ENCODE results near the gene C2orf49.

C2orf49 gene

DNA sequence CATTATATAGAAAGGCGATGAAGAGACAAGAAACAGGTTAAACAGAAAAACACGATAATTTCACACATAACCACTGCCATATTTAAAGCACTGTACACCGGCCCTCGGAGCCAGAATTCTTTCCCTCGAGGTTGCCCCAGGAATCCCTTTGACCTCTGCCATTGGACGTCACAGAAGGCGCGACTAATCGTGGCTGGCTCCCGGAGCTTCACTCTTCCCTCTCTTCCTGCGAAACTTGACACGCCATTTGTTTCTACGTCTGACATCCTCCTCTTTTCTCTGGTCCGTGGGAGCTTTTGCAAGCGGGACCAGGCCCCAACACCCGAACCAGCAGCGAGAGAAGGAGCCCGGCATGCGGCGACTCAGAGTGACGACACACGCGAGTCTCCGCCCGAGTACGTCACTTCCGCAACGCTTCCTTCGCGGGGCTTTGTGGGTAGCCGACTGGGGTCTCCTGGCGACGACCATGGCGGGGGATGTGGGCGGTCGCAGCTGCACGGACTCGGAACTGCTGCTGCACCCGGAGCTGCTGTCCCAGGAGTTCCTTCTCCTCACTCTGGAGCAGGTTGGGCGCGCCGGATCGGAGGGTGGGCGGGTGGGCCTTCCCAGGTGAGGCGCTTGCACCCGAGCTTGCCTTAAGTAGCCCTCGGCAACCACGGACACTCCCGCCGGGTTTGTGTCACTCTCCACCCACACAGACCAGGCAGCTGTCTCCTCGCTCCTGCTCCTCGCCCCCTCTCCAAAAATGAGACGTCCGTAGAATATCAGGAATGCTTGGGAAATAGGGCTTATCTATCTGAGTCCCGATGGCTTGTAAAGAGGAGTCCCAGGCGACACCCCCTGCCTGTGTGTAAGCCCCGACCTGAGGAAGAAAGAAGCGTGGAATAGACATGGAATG, at the start of gene C2orf49:
TSS of gene C2orf49 (plus strand) at position 419 of the 898 bp plus-strand sequence. CDS start at position 467, 48 bp downstream.
- DNase-seq: peak; percentile 88

DNA sequence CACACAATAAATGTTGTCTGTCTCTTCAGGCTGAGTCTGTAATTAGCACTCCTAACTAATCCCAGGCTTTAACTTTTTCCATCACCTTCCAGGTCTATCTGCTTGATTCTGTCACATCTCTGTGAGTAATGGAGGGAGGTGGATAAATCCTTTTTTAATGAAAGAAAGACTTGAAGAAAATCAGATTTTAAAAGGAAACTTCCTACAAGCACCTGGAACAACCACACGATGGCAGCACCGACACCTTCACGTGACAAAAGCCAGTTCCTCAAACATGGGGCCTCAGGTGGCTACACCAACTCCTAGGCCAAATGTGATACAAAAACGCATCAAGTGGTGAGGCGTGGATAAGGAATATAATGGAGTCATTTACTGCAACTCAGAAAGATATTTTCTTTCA, 49.6 kb upstream of the C2orf49 start:
- no peak for DNase-seq

DNA sequence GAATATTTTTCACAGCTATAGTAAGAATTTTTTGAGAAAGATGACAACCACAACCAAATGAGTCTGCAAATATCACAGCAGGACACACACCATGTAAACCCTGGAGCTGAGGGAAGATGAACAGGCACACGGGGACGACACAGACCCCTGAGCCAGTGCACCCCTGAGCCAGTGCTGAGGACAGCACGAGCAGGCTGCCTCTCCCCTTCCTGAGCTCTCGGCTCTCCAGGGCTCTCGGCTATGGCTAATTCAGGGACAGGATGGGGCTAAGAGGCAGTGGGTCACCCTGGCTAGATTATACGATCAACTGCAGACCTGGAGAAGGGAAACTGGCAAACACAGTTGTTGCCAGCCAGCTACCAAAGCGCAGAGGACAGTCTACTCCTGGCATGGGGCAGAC, 49.2 kb upstream of the C2orf49 start:
- DNase-seq: no peak

DNA sequence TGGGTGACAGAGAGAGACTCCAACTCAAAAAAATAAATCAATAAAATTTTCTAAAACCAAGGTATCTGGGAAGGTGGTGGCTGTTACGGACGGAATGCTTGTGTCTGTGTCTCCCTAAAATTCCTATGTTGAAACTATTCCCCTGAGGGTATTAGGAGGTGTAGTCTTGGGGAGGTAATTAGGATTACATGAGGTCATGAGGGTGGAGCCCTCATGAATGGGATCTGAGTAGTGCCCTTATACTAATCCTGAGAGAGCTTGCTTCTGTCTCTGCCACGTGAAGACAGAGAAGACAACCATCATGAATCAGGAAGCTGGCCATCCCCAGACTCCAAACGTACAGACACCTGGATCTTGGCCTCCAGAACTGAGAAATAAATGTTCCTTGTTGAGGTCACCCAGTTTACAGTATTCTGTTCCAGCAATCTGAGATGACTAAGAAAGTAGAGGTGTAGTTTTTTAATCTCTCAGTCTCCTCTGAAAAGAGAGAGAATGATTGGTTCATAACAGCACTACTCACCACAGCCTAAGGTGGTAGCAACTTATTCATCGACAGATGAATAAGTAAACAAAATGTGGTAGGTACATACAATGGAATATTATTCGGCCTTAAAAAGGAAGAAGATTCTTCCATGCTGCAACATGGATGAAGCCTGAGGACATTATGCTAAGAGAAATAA, 46.2 kb upstream of the C2orf49 start:
- no peak for DNase-seq

DNA sequence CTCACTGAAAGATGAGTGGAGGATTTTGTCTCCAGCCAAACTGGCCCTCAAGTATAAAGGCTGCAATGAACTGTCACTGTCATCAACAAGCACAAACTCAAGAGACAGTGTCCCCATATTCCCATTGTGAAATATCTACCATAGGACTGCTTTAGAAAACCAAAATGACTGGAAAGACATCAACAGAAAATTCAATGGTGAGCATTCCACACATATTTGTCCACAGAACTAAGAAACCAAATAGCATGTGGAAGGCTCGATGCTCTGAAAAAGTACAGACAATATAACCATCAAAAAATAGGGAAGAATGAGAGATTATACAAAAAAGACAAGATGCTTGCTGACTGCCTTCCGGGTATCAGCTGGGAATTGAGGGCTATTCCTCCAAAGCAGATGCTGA, 45.4 kb upstream of the C2orf49 start:
- DNase-seq: no peak

DNA sequence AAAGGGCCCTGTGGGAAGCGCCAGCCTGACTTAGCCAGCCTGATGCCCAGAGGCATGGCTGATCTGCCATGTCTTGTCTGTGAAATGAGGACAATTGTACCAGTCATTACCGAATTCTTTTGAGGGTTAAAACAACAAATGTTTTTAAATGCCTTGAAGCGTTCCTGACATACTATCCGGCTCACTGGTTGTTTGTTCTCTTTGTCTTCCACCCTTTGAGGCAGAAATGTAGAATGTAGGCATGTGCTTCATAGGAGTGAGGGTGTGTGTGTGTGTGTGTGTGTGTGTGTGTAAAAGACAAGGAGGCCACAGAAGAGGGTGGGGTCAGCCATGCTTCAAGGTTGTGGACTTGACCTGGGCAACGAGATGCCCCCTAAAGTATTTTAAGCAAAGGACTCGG, 43.3 kb upstream of the C2orf49 start:
- DNase-seq: no peak

DNA sequence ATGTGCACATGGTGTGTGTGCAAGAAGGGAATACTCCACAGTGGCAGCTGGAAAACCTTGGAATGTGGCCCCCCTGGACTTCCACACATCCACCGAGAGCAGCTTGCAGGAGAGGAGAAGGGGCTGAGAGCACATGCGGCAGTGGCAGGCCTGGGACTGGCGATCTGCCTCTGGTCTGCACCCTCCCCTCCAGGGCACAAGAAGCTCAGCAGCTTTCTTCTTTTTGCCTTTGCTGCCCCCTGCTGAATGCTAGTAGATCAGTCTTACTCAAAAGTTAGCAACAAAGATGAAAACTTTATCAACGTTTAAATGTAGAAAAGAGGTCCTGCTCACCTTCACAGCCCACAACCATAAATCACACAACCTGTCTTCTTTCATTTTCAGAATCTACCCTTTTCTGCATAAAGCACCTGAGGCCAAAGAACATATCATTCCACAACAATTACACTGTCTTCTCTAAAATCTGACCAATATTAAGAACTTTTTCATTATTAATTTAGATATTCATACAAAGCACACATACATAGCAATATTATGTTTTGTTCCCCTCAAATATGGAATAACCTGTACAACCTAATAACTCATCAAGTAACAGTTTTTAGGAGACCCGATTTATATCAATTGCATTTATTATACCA, 42.4 kb upstream of the C2orf49 start:
- DNase-seq: no peak

DNA sequence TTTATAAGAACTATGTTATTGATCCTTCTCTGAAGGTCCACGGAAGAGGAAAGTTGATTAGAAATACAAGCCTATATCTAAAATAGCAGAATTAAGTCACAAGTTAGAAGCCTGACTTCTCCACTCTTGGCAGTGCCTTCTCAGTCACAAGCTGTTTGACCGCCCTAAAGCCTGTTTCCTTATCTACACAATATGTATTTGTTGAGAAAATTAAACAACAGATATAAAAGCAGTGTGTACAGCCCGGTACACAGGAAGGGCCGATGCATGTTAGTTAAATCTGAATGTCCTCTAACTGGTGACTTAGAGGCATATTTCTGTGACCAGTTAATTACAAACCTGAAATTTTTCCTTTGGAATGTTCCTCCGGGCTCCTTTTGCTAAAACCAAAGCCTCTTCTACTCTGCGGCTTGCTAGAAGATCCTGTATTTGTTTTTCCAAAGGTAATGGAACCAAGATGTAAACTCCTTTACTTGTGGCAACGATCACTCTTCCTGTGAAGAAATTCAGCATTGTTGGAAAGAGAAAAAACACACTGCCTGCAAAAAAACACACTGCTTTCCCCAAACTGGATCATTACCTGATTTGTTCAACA, 41.2 kb upstream of the C2orf49 start:
- DNase-seq: no peak

DNA sequence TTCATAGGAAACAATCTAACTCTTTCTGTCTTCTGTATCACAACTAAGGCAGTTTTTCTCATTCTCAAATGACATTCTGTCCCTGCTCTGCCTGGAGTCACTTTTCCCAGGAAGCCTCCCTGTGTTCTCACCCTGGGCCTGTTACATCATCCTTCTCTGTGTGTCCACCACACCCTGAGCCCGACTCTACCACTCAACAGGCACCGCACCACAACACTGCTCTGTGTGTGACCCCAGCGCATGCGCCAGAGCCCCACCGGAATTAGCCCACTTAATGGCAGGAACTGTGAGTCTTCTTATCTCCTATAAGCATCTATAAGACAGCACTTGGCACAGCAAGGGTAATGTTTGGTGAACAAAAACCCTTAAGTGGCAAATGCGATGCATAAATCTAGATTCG, 40.1 kb upstream of the C2orf49 start:
- DNase-seq: no peak

DNA sequence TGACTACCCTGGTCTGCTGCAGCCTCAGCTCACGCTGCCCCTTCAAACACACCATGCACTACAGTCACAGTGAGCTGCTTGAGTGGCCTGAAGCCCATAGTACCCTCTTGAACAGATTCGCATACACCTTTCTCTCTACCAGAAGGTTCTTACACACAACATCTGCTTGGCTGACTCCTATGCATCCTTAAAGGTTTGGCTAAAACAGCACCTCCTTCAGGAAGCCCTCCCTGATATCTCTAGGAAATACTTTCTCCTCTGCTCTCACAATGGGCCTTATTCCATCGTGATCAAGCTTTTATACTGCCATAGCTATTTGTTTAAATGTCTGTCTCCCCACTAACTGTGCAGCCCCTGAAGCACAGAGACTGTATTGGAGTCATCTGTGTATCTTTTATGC, 39.3 kb upstream of the C2orf49 start:
- no peak for DNase-seq

DNA sequence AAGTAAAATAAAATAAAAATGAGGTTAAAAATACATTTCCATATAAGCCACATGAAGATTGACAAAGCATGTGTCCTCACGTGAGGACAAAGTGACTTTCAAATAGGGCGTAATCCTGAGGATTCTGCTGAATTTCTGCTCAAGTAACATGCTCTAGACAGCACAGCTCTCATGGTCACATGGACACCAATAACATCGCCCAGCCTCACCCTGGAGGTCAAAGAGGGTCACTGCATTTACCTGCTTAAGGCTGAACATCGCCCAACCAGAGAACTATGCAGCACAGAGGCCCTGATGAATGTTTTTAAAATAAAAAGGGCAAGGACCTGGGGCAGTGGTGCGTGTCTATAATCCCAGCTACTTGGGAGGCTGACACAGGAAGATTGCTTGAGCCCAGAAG, 38.0 kb upstream of the C2orf49 start:
- no peak for DNase-seq

DNA sequence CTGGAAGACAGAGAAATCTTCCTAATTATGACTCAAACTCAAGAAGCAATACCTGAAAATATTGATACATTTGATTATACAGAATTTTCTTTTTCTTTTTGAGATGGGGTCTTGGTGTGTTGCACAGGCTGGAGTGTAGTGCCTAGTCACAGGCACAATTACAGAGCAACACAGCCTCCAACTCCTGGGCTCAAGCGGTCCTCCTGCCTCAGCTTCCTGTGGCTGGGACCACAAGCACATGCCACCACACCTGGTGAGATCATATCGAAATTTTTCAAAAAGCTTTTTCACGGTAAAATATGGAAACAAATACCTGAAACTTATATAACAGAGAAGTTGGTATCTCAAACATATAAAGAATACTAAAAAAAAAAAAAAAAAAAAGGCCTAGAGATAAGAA, 35.7 kb upstream of the C2orf49 start:
- no peak for DNase-seq

DNA sequence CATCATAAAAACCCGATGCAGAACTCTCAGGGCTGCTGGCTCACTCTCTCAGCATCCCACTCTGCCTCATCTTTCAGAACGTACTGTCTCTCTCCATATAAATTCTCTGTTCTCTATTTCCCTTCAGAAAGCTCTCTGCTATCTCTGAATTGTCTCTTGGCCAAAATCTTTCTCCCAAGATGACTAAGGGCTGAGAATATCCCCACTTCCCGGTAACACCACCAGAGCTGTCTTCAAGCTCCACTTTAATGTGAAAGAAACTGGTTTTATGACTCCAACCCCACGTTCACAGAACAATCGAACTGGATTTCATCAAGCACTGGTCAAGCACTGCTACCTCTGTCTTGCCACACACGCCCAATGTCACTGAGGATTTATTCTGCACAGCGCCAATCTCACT, 30.2 kb upstream of the C2orf49 start:
- DNase-seq: no peak

DNA sequence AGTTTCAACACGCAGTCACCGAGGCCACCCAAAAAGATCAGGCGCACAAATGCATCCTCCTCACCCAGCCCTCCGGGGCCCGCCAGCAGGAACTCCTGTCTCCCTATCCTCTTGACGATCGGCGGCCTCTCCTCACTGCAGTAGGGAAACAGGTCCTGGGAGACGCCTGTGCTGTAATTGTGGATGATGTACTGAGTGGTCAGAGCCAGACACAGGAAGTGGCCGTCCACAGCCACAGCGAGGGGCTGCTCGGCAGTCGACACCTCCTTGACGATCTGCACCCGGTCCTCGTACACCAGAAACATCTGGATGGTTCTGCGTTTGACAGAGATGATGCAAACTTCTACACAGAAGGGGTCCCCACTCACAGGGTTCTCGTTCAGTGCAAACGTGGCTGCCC, 29.8 kb upstream of the C2orf49 start:
- DNase-seq: no peak

DNA sequence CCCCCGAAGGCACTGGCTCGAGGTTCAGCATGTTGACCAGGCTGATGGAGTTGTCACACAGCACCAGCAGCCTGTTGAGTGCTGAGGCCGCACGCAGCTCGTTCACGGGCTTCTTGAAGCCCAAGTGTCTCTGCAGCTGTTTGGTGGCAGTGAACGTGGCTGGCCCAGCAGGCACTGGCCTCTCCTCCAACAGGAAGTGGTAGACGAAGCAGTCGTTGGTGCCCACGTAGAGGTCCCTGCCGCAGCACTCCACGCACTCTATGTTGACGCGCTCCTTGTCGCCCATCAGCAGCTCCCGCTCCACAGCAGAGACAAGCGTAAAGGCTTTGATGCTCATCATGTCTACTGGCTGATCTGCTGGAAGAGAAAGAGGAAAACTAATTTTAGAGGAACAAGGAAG, 29.4 kb upstream of the C2orf49 start:
- DNase-seq: no peak

DNA sequence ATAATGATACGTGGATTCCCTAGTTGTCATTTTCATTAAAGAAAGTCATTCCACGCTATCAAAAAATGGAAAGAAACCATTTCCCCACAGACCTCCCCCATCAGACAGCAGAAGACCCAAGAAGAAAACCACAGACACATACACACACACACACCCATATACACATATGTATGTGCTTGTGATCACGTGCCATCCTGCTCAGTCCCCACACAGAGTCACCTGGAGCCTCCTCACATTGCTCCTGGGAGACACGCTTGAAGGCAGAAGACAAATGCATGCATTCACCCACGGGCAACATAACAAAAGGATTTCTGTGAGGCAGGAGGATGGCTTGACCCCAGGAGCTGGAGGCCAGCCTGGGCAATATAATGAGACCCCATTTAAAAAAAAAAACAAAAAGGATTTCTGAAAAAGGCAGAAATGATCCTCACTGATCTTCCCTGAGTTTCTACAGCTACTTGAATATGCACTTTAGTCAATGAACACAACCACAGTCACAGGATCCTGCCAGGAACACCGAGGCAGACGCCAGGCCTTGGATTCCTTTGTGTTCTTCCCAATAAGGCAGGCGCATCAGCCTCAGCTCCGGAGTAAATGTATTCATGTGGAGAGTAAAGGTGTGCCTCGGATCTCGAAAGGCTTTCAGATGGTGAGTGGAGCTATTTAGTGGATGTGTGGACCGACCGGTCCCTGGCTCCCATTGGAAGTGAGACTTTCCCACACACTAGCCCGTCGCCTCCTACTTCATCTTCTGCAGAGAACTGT, 28.8 kb upstream of the C2orf49 start:
- DNase-seq: no peak

DNA sequence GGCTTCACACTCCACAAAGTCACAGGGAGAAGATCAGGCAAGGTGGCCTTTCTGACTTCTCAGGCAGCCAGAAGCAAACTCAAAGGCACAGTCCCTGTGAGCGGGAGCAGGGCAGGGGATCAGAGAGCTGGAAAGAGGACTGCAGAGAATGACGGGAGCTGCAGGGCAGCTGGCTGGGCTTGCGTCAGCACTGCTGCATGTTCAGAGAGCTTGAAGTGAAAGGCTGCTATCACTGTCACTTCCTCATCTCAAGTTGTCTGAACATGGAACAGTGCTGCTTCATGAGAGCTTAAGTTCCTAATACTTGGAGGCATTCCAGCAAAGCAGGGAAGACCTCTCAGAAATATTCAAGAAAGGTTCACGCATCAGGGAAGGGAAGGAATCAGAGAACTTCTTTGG, 28.2 kb upstream of the C2orf49 start:
- DNase-seq: no peak

DNA sequence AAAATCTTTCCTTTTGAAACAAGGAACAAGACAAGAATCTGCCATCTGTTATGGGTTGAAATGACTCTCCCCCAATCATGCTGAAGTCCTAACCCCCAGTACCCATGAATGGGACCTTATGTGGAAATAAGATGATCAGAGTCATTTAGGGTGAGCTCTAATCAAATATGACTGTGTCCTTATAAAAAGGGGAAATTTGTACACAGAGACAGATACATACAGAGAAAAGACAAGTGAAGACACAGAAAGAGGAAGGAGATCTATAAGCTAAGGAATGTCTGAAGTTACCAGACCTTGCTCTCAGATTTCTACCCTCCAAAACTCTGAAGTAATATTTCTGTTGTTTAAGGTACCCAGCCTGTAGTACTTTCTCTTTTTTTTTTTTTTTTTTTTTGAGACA, 23.5 kb upstream of the C2orf49 start:
- no peak for DNase-seq

DNA sequence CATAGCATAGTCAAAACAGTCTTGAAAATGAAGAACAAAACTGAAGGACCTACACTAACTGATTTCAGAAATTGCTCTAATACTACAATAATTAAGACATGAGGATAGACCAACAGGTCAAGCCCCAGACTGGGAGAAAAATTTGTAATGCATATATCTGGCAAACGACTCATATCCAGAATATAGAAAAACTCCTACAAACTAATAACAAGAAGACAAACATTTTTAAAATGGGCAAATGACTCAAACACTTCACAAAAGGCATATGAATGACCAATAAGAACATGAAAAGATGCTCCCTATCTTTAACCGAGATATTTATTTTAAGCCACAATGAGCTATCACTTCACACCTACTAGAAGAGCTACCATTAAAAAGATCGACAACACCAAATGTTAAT, 22.0 kb upstream of the C2orf49 start:
- no peak for DNase-seq

DNA sequence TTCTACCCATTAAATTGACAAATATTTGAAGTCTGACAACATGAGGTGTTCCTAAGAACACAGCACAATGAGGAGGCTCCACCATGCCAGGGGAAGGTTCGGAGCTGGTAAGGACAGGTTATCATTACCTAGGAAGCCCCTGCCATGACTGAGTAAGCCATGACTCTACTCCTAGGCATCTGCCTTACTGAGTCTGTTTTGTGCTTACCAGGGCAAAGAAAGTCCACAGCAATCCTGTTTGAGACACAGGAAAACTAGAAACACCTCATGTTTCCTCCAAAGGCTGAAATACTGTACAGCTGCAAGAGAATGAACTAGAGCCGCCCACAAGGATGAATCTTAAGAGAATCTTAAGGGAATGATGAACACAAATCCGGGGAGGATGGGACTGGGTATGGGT, 19.4 kb upstream of the C2orf49 start:
- DNase-seq: no peak

DNA sequence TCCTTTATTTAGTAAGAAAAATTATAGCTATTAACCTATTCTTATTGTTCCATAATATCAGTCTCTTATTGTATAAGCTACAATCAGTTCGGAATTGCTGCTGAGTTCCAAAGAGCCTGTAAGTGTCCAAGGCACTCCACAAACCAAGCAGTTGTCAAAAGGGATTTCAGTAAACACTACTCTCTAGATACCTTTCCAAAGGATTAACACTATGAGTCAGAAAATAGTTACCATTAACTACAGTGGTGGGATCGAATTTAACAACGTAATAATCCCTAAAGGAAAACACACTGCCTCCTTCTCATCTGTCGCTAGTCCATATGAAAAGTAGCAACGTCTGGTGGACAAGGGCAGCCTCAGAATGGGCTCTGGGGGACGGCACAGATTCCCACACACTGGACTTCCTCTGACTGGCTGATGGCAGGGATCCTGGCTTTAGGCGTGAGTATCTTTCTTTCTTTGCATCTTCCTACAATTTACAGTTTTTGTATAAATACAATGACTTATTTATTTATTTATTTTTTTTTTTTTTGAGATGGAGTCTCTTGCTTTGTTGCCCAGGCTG, 16.6 kb upstream of the C2orf49 start:
- no peak for DNase-seq

DNA sequence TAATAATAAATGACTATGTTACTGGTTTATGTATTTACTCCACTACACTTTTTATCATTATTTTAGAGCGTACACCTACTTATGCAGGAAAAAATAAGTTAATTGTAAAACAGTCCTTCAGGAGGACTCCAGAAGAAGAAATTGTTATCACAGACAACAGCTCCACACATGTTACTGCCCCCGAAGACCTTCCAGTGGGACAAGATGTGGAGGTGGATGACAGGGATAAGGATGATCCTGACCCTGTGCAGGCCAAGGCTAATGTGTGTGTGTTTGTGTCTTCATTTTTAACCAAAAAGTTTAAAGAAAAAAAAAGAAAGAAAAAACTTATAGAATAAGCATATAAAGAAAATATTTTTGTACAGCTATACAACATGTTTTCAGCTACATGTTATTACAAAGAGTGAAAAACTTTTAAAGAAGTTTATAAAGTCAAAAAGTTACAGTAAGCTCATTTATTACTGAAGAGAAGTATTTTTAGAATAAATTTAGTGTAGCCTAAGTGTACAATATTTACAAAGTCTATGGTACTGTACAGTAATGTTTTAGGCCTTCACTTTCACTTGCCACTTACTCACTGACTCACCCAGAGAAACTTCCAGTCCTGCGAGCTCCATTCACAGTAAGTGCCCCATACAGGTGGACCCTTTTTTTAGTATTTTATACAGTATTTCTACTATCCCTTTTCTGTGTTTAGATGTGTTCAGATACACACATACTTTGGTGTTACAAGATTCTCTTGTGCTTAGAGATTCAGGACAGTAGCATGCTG, 15.3 kb upstream of the C2orf49 start:
- no peak for DNase-seq

All from CD4-positive, alpha-beta T cell treated with Interleukin-15 for 1 hour (primary cell).